GM18868 (cell line): ENCODE results near the gene MACF1.

Experiments
- ATAC-seq: cut with Tn5 transposase; IDR thresholded peaks from one replicate; pipeline ENCODE4 v1.9.1; 2021; ENCODE audit warnings: mild to moderate bottlenecking, moderate library complexity; ENCODE audit not compliant: unreplicated experiment

MACF1 gene

GRCh38 chr1:39258925-39259244, 54.4 kb downstream of the MACF1 start:
- ATAC-seq = no peak

GRCh38 chr1:39261712-39262221, 57.3 kb downstream of the MACF1 start:
- ATAC-seq = no peak

- ATAC-seq = no peak
These were observed 58.3 kb downstream of the MACF1 start for GRCh38 chr1:39262802-39263201.

- ATAC-seq = no peak
These were observed 61.8 kb downstream of the MACF1 start for GRCh38 chr1:39266269-39266668.

- no peak for ATAC-seq
These were observed 62.3 kb downstream of the MACF1 start for GRCh38 chr1:39266792-39267191.

- ATAC-seq = no peak
These were observed 63.7 kb downstream of the MACF1 start for GRCh38 chr1:39268112-39268581.

GRCh38 chr1:39268906-39269305, 64.4 kb downstream of the MACF1 start:
- no peak for ATAC-seq

GRCh38 chr1:39269349-39269748, 64.9 kb downstream of the MACF1 start:
- peak; percentile 2 for ATAC-seq

- ATAC-seq = peak; percentile 77
These were observed 65.4 kb downstream of the MACF1 start for GRCh38 chr1:39269791-39270342.

GRCh38 chr1:39270368-39270767, 65.9 kb downstream of the MACF1 start:
- ATAC-seq = no peak

GRCh38 chr1:39272027-39272797, 67.7 kb downstream of the MACF1 start:
- peak; percentile 55 for ATAC-seq

GRCh38 chr1:39272798-39273469, 68.4 kb downstream of the MACF1 start:
- ATAC-seq = no peak

GRCh38 chr1:39275836-39276507, 71.5 kb downstream of the MACF1 start:
- ATAC-seq = no peak

- no peak for ATAC-seq
These were observed 73.4 kb downstream of the MACF1 start for GRCh38 chr1:39277879-39278278.

- ATAC-seq = no peak
These were observed 78.2 kb downstream of the MACF1 start for GRCh38 chr1:39282537-39283216.

- no peak for ATAC-seq
These were observed 79.4 kb downstream of the MACF1 start for GRCh38 chr1:39283858-39284257.

- ATAC-seq = no peak
These were observed 83.0 kb downstream of the MACF1 start for GRCh38 chr1:39287541-39287940.

- ATAC-seq = no peak
These were observed 84.4 kb downstream of the MACF1 start for GRCh38 chr1:39288735-39289465.

GRCh38 chr1:39292401-39292800, 87.9 kb downstream of the MACF1 start:
- ATAC-seq = no peak

- ATAC-seq = no peak
These were observed 89.0 kb downstream of the MACF1 start for GRCh38 chr1:39293375-39294070.
